Measurements from ENCODE around the gene IPO5. TPM values are rescaled to one million over a fixed set of nuclear protein-coding genes. Genes with fewer than 3 reads are reported as not detected.
"Not testable (repeated sequence)": the region's sequence is repeated elsewhere in the genome, so short reads cannot be mapped to it uniquely, and the experiment has no call there.

The IPO5 gene
- total RNA-seq, 1 donor from 2014 or later, result 88.6 TPM

DNA sequence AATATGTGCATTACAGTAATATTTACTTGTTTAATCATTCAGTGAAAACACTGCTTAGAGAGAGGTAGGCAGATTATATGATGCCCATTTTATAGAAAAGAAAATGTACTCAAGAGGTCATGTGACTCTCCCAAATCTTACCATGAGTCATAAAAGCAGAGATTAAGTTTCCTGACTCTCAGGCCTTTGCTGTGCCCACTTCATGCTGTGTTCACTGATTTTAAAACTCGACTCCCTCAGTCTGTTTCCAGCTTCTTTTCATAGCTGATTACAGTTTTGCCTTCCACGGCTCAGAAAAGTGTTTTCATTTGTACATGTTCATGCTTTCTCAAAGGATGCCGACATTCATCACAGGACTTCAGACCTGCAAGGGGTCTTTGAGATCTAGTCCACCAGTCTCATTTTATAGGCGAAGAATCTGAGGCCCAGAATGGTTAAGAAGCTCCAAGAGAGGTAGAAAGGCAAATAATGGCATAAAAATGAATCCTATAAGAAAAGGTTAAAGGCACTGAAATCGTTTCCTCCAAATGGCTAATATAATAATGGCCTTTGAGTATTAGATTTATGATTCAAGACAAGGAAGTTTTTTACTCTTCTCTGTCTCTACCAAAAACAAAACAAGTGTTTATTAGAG is 9.0 kb upstream of the IPO5 start:
- ATAC-seq, result no peak
- Histone ChIP-seq H3K27ac (no peak overlapping the region), H3K9me3 (no peaks in the 10 kb centered on the region), H3K36me3 (no peaks in the 10 kb centered on the region), H3K27me3 (no peaks in the 10 kb centered on the region), H3K4me3 (no peak overlapping the region), H3K4me1 (no peaks in the 10 kb centered on the region)
- TF ChIP-seq, protein P1, sequence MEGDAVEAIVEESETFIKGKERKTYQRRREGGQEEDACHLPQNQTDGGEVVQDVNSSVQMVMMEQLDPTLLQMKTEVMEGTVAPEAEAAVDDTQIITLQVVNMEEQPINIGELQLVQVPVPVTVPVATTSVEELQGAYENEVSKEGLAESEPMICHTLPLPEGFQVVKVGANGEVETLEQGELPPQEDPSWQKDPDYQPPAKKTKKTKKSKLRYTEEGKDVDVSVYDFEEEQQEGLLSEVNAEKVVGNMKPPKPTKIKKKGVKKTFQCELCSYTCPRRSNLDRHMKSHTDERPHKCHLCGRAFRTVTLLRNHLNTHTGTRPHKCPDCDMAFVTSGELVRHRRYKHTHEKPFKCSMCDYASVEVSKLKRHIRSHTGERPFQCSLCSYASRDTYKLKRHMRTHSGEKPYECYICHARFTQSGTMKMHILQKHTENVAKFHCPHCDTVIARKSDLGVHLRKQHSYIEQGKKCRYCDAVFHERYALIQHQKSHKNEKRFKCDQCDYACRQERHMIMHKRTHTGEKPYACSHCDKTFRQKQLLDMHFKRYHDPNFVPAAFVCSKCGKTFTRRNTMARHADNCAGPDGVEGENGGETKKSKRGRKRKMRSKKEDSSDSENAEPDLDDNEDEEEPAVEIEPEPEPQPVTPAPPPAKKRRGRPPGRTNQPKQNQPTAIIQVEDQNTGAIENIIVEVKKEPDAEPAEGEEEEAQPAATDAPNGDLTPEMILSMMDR (IDR thresholded peaks at IDR 0.05), result no peak
- DNase-seq, result no peak
- intact Hi-C loops (cut with DNase I), result no loop called here

DNA sequence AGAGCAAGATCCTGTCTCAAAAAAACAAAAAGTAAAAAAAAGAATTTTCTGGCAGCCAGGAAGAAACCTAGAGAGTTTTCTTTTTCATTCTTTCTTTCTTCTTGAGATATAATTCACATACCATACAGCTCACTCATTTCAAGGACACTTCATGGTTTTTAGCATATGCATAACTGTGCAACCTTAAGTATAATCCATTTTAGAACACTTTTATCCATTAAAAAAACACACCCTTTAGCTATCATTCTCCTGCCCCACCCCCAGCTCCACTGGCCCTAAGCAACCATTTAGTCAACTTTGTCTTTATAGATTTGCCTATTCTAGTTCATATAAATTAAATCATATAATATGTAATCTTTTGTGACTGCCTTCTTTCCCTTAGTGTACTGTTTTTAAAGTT is 8.1 kb upstream of the IPO5 start:
- no peak overlapping the region for H3K4me3 ChIP-seq
- intact Hi-C loops (cut with DNase I), result no loop called here
- TF ChIP-seq, protein P1 (IDR thresholded peaks at IDR 0.05), result no peak

DNA sequence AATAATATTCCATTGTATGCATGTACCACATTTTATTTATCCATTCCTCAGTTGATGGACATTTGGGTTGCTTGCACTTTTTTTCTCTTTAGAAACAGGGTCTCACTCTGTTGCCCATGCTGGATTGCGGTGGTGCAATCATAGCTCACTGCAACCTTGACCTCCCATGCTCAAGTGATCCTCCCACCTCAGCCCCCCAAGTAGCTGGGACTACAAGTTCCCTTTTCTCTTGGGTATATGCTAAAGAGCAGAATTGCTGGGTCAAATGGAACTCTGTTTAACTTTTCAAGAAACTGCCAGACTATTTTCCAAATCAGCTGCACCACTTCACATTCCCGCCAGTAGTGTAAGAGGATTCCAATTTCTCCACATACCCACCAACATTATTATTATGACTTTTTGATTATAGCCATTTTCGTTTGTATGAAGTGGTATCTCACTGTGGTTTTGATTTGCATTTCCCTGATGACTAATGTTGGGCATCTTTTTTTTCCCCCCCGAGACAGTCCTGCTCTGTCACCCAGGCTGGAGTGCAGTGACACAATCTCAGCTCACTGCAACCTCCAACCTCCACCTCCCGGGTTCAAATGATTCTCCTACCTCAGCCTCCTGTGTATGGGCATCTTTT is 7.6 kb upstream of the IPO5 start:
- H3K4me1 ChIP-seq, result no peaks in the 10 kb centered on the region
- TF ChIP-seq, protein P1 (IDR thresholded peaks at IDR 0.05), result no peak
- intact Hi-C loops (cut with DNase I), result no loop called here
- H3K27me3 ChIP-seq, result no peaks in the 10 kb centered on the region
- no peaks in the 10 kb centered on the region for H3K9me3 ChIP-seq
- no peak overlapping the region for H3K4me3 ChIP-seq
- no peaks in the 10 kb centered on the region for H3K36me3 ChIP-seq
- no peak for ATAC-seq
- DNase-seq, result no peak
- no peak overlapping the region for H3K27ac ChIP-seq

More for the DNA sequence above, 8.1 kb upstream of the IPO5 start:
- DNase-seq (no peak), ATAC-seq (no peak)
- no peak overlapping the region for H3K27ac ChIP-seq
- H3K9me3 ChIP-seq, result no peaks in the 10 kb centered on the region
- H3K4me1 ChIP-seq, result no peaks in the 10 kb centered on the region
- no peaks in the 10 kb centered on the region for H3K36me3 ChIP-seq
- no peaks in the 10 kb centered on the region for H3K27me3 ChIP-seq

DNA sequence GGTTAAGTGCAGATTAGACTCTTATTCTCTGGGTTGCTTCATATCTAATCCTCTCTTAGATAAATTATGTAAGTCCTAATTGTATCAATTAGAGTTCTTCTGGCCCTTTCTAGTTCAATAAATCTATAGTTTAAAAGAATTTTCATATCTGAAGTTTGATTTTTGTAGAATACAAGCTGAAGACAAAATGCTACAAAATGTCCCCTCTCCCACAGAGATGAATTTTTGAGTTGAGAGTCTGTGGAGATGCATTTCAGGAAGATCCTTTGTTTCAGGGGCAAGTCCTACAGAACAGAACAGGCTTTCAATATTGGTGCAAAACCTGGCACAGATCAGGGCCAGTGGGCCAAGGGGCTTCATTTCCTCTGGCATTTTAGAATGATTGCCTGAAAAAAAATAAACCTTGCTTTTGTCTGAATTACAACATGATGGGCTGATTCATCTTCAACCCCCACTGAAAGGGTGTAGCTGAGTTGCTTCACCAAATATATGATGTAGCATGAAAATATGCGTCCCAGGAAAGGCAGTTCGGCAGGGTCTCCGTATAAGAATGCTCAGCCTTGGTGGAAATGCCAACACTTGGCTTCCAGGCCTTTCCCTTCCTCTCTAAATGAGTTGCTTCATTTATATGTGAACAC is 6.4 kb upstream of the IPO5 start:
- intact Hi-C loops (cut with DNase I), result no loop called here
- H3K4me1 ChIP-seq, result no peaks in the 10 kb centered on the region
- TF ChIP-seq, protein P1 (IDR thresholded peaks at IDR 0.05), result no peak
- ATAC-seq (no peak), DNase-seq (no peak)
- no peaks in the 10 kb centered on the region for H3K36me3 ChIP-seq
- H3K9me3 ChIP-seq, result no peaks in the 10 kb centered on the region
- no peak overlapping the region for H3K4me3 ChIP-seq
- no peaks in the 10 kb centered on the region for H3K27me3 ChIP-seq
- H3K27ac ChIP-seq, result no peak overlapping the region

DNA sequence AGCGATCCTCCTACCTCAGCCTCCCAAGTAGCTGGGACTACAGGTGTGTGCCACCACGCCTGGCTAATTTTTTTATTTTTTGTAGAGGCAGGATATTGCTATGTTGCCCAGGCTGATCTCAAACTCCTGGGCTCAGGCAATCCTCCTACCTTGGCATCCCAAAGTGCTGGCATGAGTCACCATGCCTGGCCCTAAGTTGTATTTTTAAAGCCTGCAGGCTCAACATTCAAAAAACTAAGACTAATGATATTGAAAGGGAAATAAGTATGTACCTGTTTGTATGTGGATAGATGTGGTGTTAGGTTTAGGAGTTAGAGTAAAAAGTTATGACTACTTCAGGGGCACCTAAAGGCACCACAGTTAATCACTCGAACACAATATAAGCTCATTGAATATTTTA is 5.4 kb upstream of the IPO5 start:
- no peak for ATAC-seq
- no peaks in the 10 kb centered on the region for H3K36me3 ChIP-seq
- DNase-seq, result no peak
- no peak overlapping the region for H3K27ac ChIP-seq
- H3K27me3 ChIP-seq, result no peaks in the 10 kb centered on the region
- no peaks in the 10 kb centered on the region for H3K9me3 ChIP-seq
- TF ChIP-seq, protein P1 (IDR thresholded peaks at IDR 0.05), result no peak
- no peaks in the 10 kb centered on the region for H3K4me1 ChIP-seq
- no peak overlapping the region for H3K4me3 ChIP-seq
- intact Hi-C loops (cut with DNase I), result no loop called here

DNA sequence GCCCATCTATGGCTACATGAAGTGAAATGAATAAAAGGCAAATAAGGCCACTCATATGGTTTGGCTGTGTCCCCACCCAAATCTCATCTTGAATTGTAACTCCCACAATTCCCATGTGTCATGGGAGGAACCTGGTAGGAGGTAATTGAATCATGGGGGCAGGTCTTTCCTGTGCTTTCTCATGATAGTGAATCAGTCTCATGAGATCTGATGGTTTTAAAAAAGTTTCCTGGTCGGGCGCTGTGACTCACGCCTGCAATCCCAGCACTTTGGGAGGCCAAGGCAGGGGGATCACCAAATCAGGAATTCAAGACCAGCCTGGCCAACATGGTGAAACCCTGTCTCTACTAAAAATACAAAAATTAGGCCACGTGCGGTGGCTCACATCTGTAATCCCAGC is 4.2 kb upstream of the IPO5 start:
- H3K27me3 ChIP-seq; H3K9me3 ChIP-seq; intact Hi-C loops (cut with DNase I); H3K36me3 ChIP-seq; H3K4me1 ChIP-seq; ATAC-seq; H3K27ac ChIP-seq; DNase-seq; H3K4me3 ChIP-seq: not testable (repeated sequence)

Measured in upper lobe of right lung (tissue), 1 donor.